ENCODE data around the gene SLC4A4. TPM values are rescaled to one million over a fixed set of nuclear protein-coding genes. Genes with fewer than 3 reads are reported as not detected.

The SLC4A4 gene
- total and polyA plus RNA-seq, 2 of the 8 experiments (the other 6 are each of a cell fraction or from before 2014, with no cell fraction given) = 0.67 to 2.8 TPM

GRCh38 chr4:71558248-71558647 lies 219.4 kb downstream of the SLC4A4 start:
- H3K4me3 ChIP-seq (ENCODE audit: extremely low read depth in 1 of 4, insufficient read depth in 2 of 4, low read depth in 3 of 4, low read length in 4 of 4) = no peak overlapping the region
- no peak overlapping the region for H2AFZ ChIP-seq (ENCODE audit: low read length)
- H4K8ac ChIP-seq (ENCODE audit: extremely low read depth, insufficient read depth, low read length) = no peak overlapping the region
- no peak overlapping the region for H3K4ac ChIP-seq (replicated peaks; ENCODE audit: insufficient read length, low read depth, low read length)
- no peaks in the 10 kb centered on the region for H3K4me1 ChIP-seq (replicated peaks in 1 of 4; ENCODE audit: control insufficient read depth in 3 of 4, insufficient read depth in 4 of 4, low read length in 3 of 4)
- H4K91ac ChIP-seq (replicated peaks; ENCODE audit: insufficient read length, low read length) = no peak overlapping the region
- no peak overlapping the region for H3K27ac ChIP-seq (ENCODE audit: low read depth, low read length)
- no peak overlapping the region for H3K14ac ChIP-seq (ENCODE audit: insufficient read length)
- H2BK5ac ChIP-seq (ENCODE audit: low read depth, low read length) = no peak overlapping the region
- no peak overlapping the region for H2BK15ac ChIP-seq (ENCODE audit: low read length)
- H4K5ac ChIP-seq (ENCODE audit: insufficient read length, low read depth, low read length) = no peak overlapping the region
- no peak overlapping the region for H2BK20ac ChIP-seq (ENCODE audit: low read length)
- no peaks in the 10 kb centered on the region for H3K9me3 ChIP-seq (ENCODE audit: insufficient read depth in 2 of 2, low read depth in 1 of 2, low read length in 1 of 2)
- H3K27me3 ChIP-seq (replicated peaks in 1 of 4; ENCODE audit: control insufficient read depth in 3 of 4, extremely low read depth in 1 of 4, insufficient read depth in 3 of 4, low read length in 3 of 4) = no peaks in the 10 kb centered on the region
- ChIA-PET CTCF (ENCODE audit: partially characterized antibody) (interaction anchor here (0.9 kb wide), 1 partner anchor 8 kb away, joined by 3 read pairs; no protein-coding TSS in a partner anchor), POLR2A (ENCODE audit: partially characterized antibody) (no interaction called here)
- no peak overlapping the region for H3K56ac ChIP-seq (replicated peaks; ENCODE audit: insufficient read length, low read depth, low read length)
- no peaks in the 10 kb centered on the region for H3K23me2 ChIP-seq (ENCODE audit: low read depth, low read length)
- H4K20me1 ChIP-seq (replicated peaks in 1 of 2; ENCODE audit: control insufficient read depth in 1 of 2, insufficient read depth in 2 of 2, low read length in 2 of 2) = no peaks in the 10 kb centered on the region
- no peak overlapping the region for H3K9ac ChIP-seq (replicated peaks in 1 of 4; ENCODE audit: extremely low read depth in 1 of 4, low read depth in 3 of 4, low read length in 3 of 4)
- FAIRE-seq = no peak
- no peaks in the 10 kb centered on the region for H3K79me2 ChIP-seq (ENCODE audit: control insufficient read depth in 1 of 2, insufficient read depth in 2 of 2, low read length in 2 of 2)
- TF ChIP-seq ASH2L (IDR thresholded peaks at IDR 0.05; ENCODE audit: low read length) (no peak), GABPA (IDR thresholded peaks at IDR 0.05; ENCODE audit: borderline replicate concordance, insufficient read depth, low read length) (no peak), CTCF (IDR thresholded peaks at IDR 0.05; ENCODE audit: control extremely low read depth in 1 of 3, insufficient read depth in 1 of 3, low read depth in 1 of 3, low read length in 3 of 3) (no peak), SUZ12 (IDR thresholded peaks at IDR 0.05; ENCODE audit: low read length) (no peak), USF2 (IDR thresholded peaks at IDR 0.05; ENCODE audit: low read length) (no peak)
- H3K23ac ChIP-seq (ENCODE audit: insufficient read length) = no peak overlapping the region
- H3K4me2 ChIP-seq (ENCODE audit: insufficient read depth in 1 of 2, low read depth in 2 of 2, low read length in 2 of 2) = no peak overlapping the region
- no peak overlapping the region for H3K18ac ChIP-seq (ENCODE audit: extremely low read depth, low read length)
- 79% methylated on average over 1 of the region's 1 CpG; no CpG with 5 or more reads in 1 of the 2 experiments for WGBS, 2 experiments (ENCODE audit: extremely low coverage in 1 of 2, insufficient coverage in 1 of 2, insufficient read length in 1 of 2, insufficient replicate concordance in 2 of 2, low coverage in 1 of 2, low lambda C conversion rate in 2 of 2, missing lambda C conversion rate in 1 of 2)
- no peaks in the 10 kb centered on the region for H3K79me1 ChIP-seq (ENCODE audit: low read depth, low read length)
- H2BK120ac ChIP-seq (replicated peaks; ENCODE audit: low read depth, low read length) = no peak overlapping the region
- H2BK12ac ChIP-seq (ENCODE audit: low read depth, low read length) = no peak overlapping the region
- no peak overlapping the region for H2AK5ac ChIP-seq (ENCODE audit: low read depth, low read length)
- DNase-seq (ENCODE audit: low read depth in 1 of 2, low spot score in 2 of 2) = no peak
- no peaks in the 10 kb centered on the region for H3K36me3 ChIP-seq (ENCODE audit: control insufficient read depth in 2 of 4, insufficient read depth in 4 of 4, low read length in 3 of 4)

Data from H1 (cell line).